Trophoblast cell (in vitro differentiated cells and primary cell): ENCODE data around the gene LIPC.

ENCODE experiments used
- DNase-seq, 2 donors: peaks; one replicate each; pipeline ENCODE4 v3.0.0-alpha.2; 2016
- H2AFZ ChIP-seq: 2 replicates; pipeline ENCODE4 v1.6.1; 2013; ENCODE audit warnings: low read length, moderate library complexity, mild to moderate bottlenecking; ENCODE audit not compliant: insufficient read depth, poor library complexity
- H2AK5ac ChIP-seq: 2 replicates; pipeline ENCODE4 v1.6.1; 2013; ENCODE audit warnings: mild to moderate bottlenecking, low read length
- H2BK120ac ChIP-seq: 2 replicates; pipeline ENCODE4 v1.6.1; 2013; ENCODE audit warnings: low read length, mild to moderate bottlenecking, moderate library complexity; ENCODE audit not compliant: insufficient read depth, poor library complexity
- H2BK12ac ChIP-seq: 2 replicates; pipeline ENCODE4 v1.6.1; 2013; ENCODE audit warnings: mild to moderate bottlenecking, low read length, moderate library complexity
- H2BK5ac ChIP-seq: 2 replicates; pipeline ENCODE4 v1.6.1; 2013; ENCODE audit warnings: low read length, low read depth, moderate library complexity, mild to moderate bottlenecking; ENCODE audit not compliant: poor library complexity
- H3K14ac ChIP-seq: 2 replicates; pipeline ENCODE4 v1.6.1; 2013; ENCODE audit warnings: mild to moderate bottlenecking, low read length
- H3K18ac ChIP-seq: 2 replicates; pipeline ENCODE4 v1.6.1; 2013; ENCODE audit warnings: mild to moderate bottlenecking, low read length
- H3K23ac ChIP-seq: 2 replicates; pipeline ENCODE4 v1.6.1; 2013; ENCODE audit warnings: low read length
- H3K27ac ChIP-seq: 2 replicates; pipeline ENCODE4 v1.5.1; 2013; ENCODE audit warnings: low read depth, mild to moderate bottlenecking, inconsistent platforms, low read length, moderate library complexity
- H3K27me3 ChIP-seq: 2 replicates; pipeline ENCODE4 v1.6.1; 2013; ENCODE audit warnings: inconsistent platforms, mild to moderate bottlenecking, low read length, moderate library complexity; ENCODE audit not compliant: insufficient read depth
- H3K36me3 ChIP-seq, 2 experiments: 1 replicate in 1 of 2; 2 replicates in 1 of 2; pipeline ENCODE4 v1.6.1; 2013; ENCODE audit warnings: low read length in 2 of 2, mild to moderate bottlenecking in 2 of 2, moderate library complexity in 1 of 2; ENCODE audit not compliant: insufficient read depth in 2 of 2, control insufficient read depth in 1 of 2
- H3K4ac ChIP-seq: 2 replicates; pipeline ENCODE4 v1.6.1; 2013; ENCODE audit warnings: low read depth, mild to moderate bottlenecking, low read length, moderate library complexity
- H3K4me1 ChIP-seq, 2 experiments: 1 replicate in 1 of 2; 2 replicates in 1 of 2; pipeline ENCODE4 v1.6.1; 2013; ENCODE audit warnings: low read length in 2 of 2, mild to moderate bottlenecking in 2 of 2, moderate library complexity in 1 of 2; ENCODE audit not compliant: insufficient read depth in 2 of 2, control insufficient read depth in 1 of 2
- H3K4me2 ChIP-seq: 2 replicates; pipeline ENCODE4 v1.6.1; 2013; ENCODE audit warnings: inconsistent platforms, mild to moderate bottlenecking, low read length, moderate library complexity
- H3K4me3 ChIP-seq: 2 replicates; pipeline ENCODE4 v1.5.1; 2013; ENCODE audit warnings: mild to moderate bottlenecking, low read depth, low read length, inconsistent platforms
- H3K79me1 ChIP-seq: one replicate; pipeline ENCODE4 v1.6.1; 2013; ENCODE audit warnings: low read length
- H3K79me2 ChIP-seq: 2 replicates; pipeline ENCODE4 v1.6.1; 2013; ENCODE audit warnings: low read length, mild to moderate bottlenecking; ENCODE audit not compliant: control insufficient read depth, insufficient read depth, poor library complexity
- H3K9ac ChIP-seq: 2 replicates; pipeline ENCODE4 v1.6.1; 2013; ENCODE audit warnings: mild to moderate bottlenecking, low read length
- H3K9me3 ChIP-seq: 2 replicates; pipeline ENCODE4 v1.6.1; 2013; ENCODE audit warnings: low read depth, mild to moderate bottlenecking, control low read depth, inconsistent platforms, low read length; ENCODE audit not compliant: insufficient read depth
- H4K12ac ChIP-seq: 2 replicates; pipeline ENCODE4 v1.6.1; 2013; ENCODE audit warnings: low read depth, mild to moderate bottlenecking, low read length, moderate library complexity
- H4K8ac ChIP-seq: 2 replicates; pipeline ENCODE4 v1.6.1; 2013; ENCODE audit warnings: low read depth, mild to moderate bottlenecking, low read length, moderate library complexity
- H4K91ac ChIP-seq: one replicate; pipeline ENCODE4 v1.6.1; 2013; ENCODE audit warnings: low read depth, mild to moderate bottlenecking, low read length, moderate library complexity
- WGBS: extraction: QIAGEN DNeasy Blood & Tissue Kit; methylation state at CpG from one replicate; pipeline ENCODE4 v1.1.7; 2013; ENCODE audit warnings: missing lambda C conversion rate; ENCODE audit not compliant: insufficient read length, insufficient coverage; ENCODE audit errors: extremely low coverage; 5-methylcytosine and 5-hydroxymethylcytosine counted together

The LIPC gene

DNA sequence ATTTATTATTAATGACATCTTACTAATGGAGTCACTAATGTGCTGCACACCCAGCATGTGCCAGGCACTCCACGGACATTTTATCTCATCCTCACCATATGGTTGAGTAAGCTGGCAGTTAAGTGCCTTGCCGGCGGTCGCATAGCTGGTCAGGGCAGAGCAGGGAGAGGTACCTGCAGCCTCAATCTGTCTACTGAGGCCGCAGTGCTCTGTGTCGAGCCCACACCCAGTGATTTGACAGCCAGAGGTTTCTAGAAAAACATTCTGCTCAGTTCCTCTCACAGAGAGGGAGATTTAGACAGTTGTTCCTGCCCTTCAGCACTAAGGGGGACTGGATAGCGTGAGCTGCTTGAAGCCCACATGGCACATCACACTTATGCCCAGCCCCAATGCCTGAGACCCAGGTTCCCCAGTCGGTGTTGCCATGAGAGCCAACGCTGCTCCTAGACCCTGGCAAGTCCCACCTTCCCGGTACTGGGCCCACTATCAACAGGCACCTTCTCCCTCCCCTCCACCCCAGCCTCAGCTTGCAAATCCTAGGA, 2.6 kb downstream of the LIPC start:
- Histone ChIP-seq H3K9me3 (no peaks in the 10 kb centered on the region), H2BK120ac (no peak overlapping the region), H3K79me1 (peaks cover 8% of the 10 kb centered on the region), H4K8ac (no peak overlapping the region), H3K14ac (no peak overlapping the region), H2BK12ac (no peak overlapping the region), H4K91ac (no peak overlapping the region), H3K27me3 (no peaks in the 10 kb centered on the region), H2BK5ac (no peak overlapping the region), H2AFZ (no peak overlapping the region), H3K27ac (no peak overlapping the region), H3K79me2 (no peaks in the 10 kb centered on the region), H2AK5ac (no peak overlapping the region), H3K9ac (no peak overlapping the region), H3K4me2 (no peak overlapping the region), H3K23ac (no peak overlapping the region), H3K18ac (no peak overlapping the region), H4K12ac (no peak overlapping the region), H3K4ac (no peak overlapping the region), H3K4me1 (peaks cover 16% of the 10 kb centered on the region in 2 experiments), H3K36me3 (no peaks in the 10 kb centered on the region), H3K4me3 (no peak overlapping the region)
- DNase-seq = no peak
- WGBS = no CpG with 5 or more reads among the region's 10 CpGs

GRCh38 chr15:58436552-58436951, 4.8 kb downstream of the LIPC start:
- Histone ChIP-seq H2BK5ac (no peak overlapping the region), H3K4me2 (no peak overlapping the region), H3K79me1 (peaks cover 12% of the 10 kb centered on the region), H3K18ac (no peak overlapping the region), H4K8ac (no peak overlapping the region), H3K4ac (no peak overlapping the region), H3K9me3 (no peaks in the 10 kb centered on the region), H2BK12ac (no peak overlapping the region), H2BK120ac (no peak overlapping the region), H3K9ac (no peak overlapping the region), H3K27me3 (no peaks in the 10 kb centered on the region), H3K4me3 (no peak overlapping the region), H2AFZ (no peak overlapping the region), H2AK5ac (no peak overlapping the region), H4K12ac (no peak overlapping the region), H3K79me2 (no peaks in the 10 kb centered on the region), H3K27ac (no peak overlapping the region), H4K91ac (no peak overlapping the region), H3K23ac (no peak overlapping the region), H3K4me1 (peaks cover 26 to 28% of the 10 kb centered on the region in 2 experiments), H3K36me3 (no peaks in the 10 kb centered on the region), H3K14ac (no peak overlapping the region)
- no CpG with 5 or more reads among the region's 4 CpGs for WGBS
- no peak for DNase-seq

DNA sequence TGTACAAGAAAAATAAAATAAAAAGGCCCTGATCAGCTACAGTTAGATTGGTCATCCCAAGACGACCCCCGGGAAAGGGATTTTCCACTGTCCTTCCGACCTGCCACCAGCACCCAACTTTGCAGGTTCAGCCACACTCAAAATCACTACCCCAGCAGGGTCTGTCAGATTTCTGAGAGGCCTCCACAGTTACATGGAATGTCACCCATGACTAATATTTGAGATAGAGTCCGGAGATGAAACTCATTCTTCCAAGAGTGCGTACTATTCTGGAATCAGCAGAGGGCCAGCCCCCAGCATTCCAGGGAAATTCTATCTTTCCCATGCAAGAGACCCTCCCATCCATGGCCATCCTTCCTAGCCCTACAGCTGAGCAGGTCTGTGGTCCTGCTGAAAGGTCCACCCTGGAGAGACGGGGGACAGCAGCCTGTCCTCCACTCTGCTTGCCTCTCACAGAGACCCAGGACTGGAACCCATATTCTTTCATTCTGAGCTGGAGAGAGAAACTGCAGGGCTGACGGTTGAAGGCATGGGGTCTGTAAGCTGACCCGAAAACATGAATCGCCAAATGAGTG, 5.8 kb downstream of the LIPC start:
- Histone ChIP-seq H3K4me1 (peaks cover 30 to 34% of the 10 kb centered on the region in 2 experiments), H2BK120ac (peak overlapping the region; percentile 2), H3K79me2 (no peaks in the 10 kb centered on the region), H3K4me3 (no peak overlapping the region), H3K79me1 (peaks cover 18% of the 10 kb centered on the region), H4K91ac (peak overlapping the region; percentile 66), H4K12ac (no peak overlapping the region), H2BK12ac (peak overlapping the region; percentile 72), H3K27me3 (no peaks in the 10 kb centered on the region), H3K23ac (no peak overlapping the region), H3K27ac (no peak overlapping the region), H3K4me2 (no peak overlapping the region), H3K36me3 (no peaks in the 10 kb centered on the region), H4K8ac (no peak overlapping the region), H3K9me3 (no peaks in the 10 kb centered on the region), H3K4ac (no peak overlapping the region), H2AFZ (no peak overlapping the region), H2BK5ac (peak overlapping the region; percentile 41), H2AK5ac (peak overlapping the region; percentile 38), H3K9ac (no peak overlapping the region), H3K14ac (peak overlapping the region; percentile 30), H3K18ac (no peak overlapping the region)
- DNase-seq = peak; percentile 20 to 74
- no CpG with 5 or more reads among the region's 9 CpGs for WGBS

DNA sequence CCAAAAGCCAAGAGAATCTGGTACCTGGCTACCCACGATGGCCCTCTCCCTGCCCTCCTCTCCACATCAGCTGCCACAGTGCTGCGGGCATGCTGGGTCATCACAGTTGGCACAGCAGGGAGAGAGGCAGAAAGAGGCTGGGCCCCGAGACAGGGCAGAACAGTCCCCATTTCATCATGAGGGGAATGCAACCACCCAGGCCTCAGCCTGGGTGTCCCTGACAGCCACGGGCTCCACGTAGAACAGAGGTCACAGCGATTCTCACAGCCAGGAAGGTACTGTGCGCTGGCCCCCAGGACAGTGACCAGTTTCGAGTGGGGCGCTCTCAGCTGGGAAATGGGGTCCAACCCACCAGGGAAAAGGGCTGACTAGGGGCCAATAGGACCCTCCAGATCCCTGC, 6.3 kb downstream of the LIPC start:
- WGBS = no CpG with 5 or more reads among the region's 9 CpGs
- H3K4me1 ChIP-seq = peaks cover 30 to 36% of the 10 kb centered on the region in 2 experiments

More for the DNA sequence above, 6.3 kb downstream of the LIPC start:
- Histone ChIP-seq H3K18ac (no peak overlapping the region), H3K4me3 (no peak overlapping the region), H3K4me2 (no peak overlapping the region), H2BK5ac (peak overlapping the region; percentile 42), H3K27me3 (no peaks in the 10 kb centered on the region), H2BK120ac (peak overlapping the region; percentile 2), H3K79me1 (peaks cover 19% of the 10 kb centered on the region), H4K91ac (peak overlapping the region; percentile 66), H3K14ac (peak overlapping the region; percentile 9), H3K9ac (no peak overlapping the region), H3K4ac (peak overlapping the region; percentile 37), H2AK5ac (peak overlapping the region; percentile 59), H3K9me3 (no peaks in the 10 kb centered on the region), H4K12ac (no peak overlapping the region), H2BK12ac (peak overlapping the region; percentile 72), H4K8ac (no peak overlapping the region), H3K36me3 (no peaks in the 10 kb centered on the region), H3K27ac (no peak overlapping the region), H3K79me2 (no peaks in the 10 kb centered on the region), H2AFZ (no peak overlapping the region), H3K23ac (no peak overlapping the region)
- DNase-seq = no peak
